SK-N-SH (cell line): ENCODE results near the gene MAD2L2. TPM values are rescaled to one million over a fixed set of nuclear protein-coding genes. Genes with fewer than 3 reads are reported as not detected.
A peak's percentile ranks its signal among the peaks of the same experiment; 100 is the strongest.

Experiments used
- CTCF ChIA-PET: fragments of 300-600, 350-600 bp; formaldehyde crosslinking; extraction: SDS; loops from one replicate; lab custom pipeline; 2021; lab: Yijun Ruan, JAX
- POLR2A ChIA-PET: fragments of 350-600 bp; sonication (Branson Sonifier 250); formaldehyde crosslinking; extraction: SDS; loops from one replicate; lab custom pipeline; 2020; ENCODE audit warnings: antibody characterized with exemption, inconsistent platforms; lab: Yijun Ruan, JAX
- DNase-seq: peaks from one replicate; pipeline ENCODE4 v3.0.0; 2012
- H2AFZ ChIP-seq: fragments of 200-600 bp; sonication (generic); 2 replicates; pipeline ENCODE4 v1.8.1; 2016; ENCODE audit warnings: antibody characterized with exemption, mild to moderate bottlenecking, low read depth
- H3F3A ChIP-seq: fragments of 200-600 bp; sonication (generic); replicated peaks from 2 replicates; pipeline ENCODE3; 2016; ENCODE audit warnings: antibody characterized with exemption, mild to moderate bottlenecking; ENCODE audit not compliant: insufficient read depth
- H3K27ac ChIP-seq, 2 experiments: fragments of 200-500 bp in 1 of 2; fragments of 200-600 bp in 1 of 2; sonication (Bioruptor generic) in 1 of 2; sonication (generic), shearing (Covaris generic) in 1 of 2; 2 replicates each; pipeline versions ENCODE4 v1.5.1 to v1.6.1; 2014 to 2016; ENCODE audit warnings: low read depth in 2 of 2, inconsistent platforms in 1 of 2, low read length in 1 of 2, mild to moderate bottlenecking in 1 of 2, mixed read lengths in 1 of 2
- H3K27me3 ChIP-seq: fragments of 200-600 bp; sonication (generic), shearing (Covaris generic); 2 replicates; pipeline ENCODE4 v1.6.1; 2016; ENCODE audit warnings: mixed run types; ENCODE audit not compliant: insufficient read depth
- H3K36me3 ChIP-seq, 2 experiments: fragments of 200-500 bp in 1 of 2; fragments of 200-600 bp in 1 of 2; sonication (Bioruptor generic) in 1 of 2; sonication (generic) in 1 of 2; replicated peaks in 1 of 2; 2 replicates each; pipeline versions ENCODE3 to v1.5.1; 2014 to 2016; ENCODE audit warnings: low read length in 1 of 2, mild to moderate bottlenecking in 1 of 2; ENCODE audit not compliant: insufficient read depth in 2 of 2, control insufficient read depth in 1 of 2
- H3K4me1 ChIP-seq, 2 experiments: fragments of 200-500 bp in 1 of 2; fragments of 200-600 bp in 1 of 2; sonication (Bioruptor generic) in 1 of 2; sonication (generic), shearing (Covaris generic) in 1 of 2; 2 replicates each; pipeline versions ENCODE4 v1.5.1 to v1.6.1; 2014 to 2016; ENCODE audit warnings: low read depth in 1 of 2, low read length in 1 of 2, mixed run types in 1 of 2; ENCODE audit not compliant: insufficient read depth in 2 of 2, control insufficient read depth in 1 of 2
- H3K4me2 ChIP-seq: fragments of 200-600 bp; sonication (generic), shearing (Covaris generic); 2 replicates; pipeline ENCODE4 v1.6.1; 2017; ENCODE audit warnings: mixed run types
- H3K4me3 ChIP-seq, 2 experiments: fragments of 200-500 bp in 1 of 2; fragments of 200-600 bp in 1 of 2; sonication (Bioruptor generic) in 1 of 2; sonication (generic), shearing (Covaris generic) in 1 of 2; 2 replicates each; pipeline versions ENCODE4 v1.5.1 to v1.8.1; 2014 to 2016; ENCODE audit warnings: low read depth in 2 of 2, inconsistent platforms in 1 of 2, low read length in 1 of 2, mild to moderate bottlenecking in 1 of 2, mixed read lengths in 1 of 2, moderate library complexity in 1 of 2
- H3K79me2 ChIP-seq: fragments of 200-600 bp; sonication (generic); 2 replicates; pipeline ENCODE4 v1.8.1; 2017; ENCODE audit warnings: mild to moderate bottlenecking; ENCODE audit not compliant: insufficient read depth
- H3K9ac ChIP-seq: fragments of 200-600 bp; sonication (generic); 2 replicates; pipeline ENCODE4 v1.6.1; 2017; ENCODE audit warnings: mixed run types
- H3K9me2 ChIP-seq: fragments of 200-600 bp; sonication (generic); 2 replicates; pipeline ENCODE4 v1.6.1; 2017; ENCODE audit warnings: mixed run types
- H3K9me3 ChIP-seq: fragments of 200-600 bp; sonication (generic); 2 replicates; pipeline ENCODE4 v1.6.1; 2017; ENCODE audit warnings: mixed run types, mild to moderate bottlenecking, moderate library complexity
- H4K20me1 ChIP-seq: fragments of 200-600 bp; sonication (generic); 2 replicates; pipeline ENCODE4 v1.6.1; 2017; ENCODE audit warnings: mild to moderate bottlenecking, mixed run types; ENCODE audit not compliant: insufficient read depth
- CHD2 ChIP-seq: fragments of 150-350 bp; IDR thresholded peaks from 2 replicates; pipeline ENCODE4 v1.6.1; 2018; ENCODE audit warnings: low read length; ENCODE audit not compliant: partially characterized antibody
- CTCF ChIP-seq: fragments of 200-600 bp; sonication (generic); IDR thresholded peaks from 2 replicates; pipeline ENCODE4 v1.6.1; 2017; ENCODE audit warnings: antibody characterized with exemption, mild to moderate bottlenecking, moderate library complexity
- ELF1 ChIP-seq: IDR thresholded peaks from 2 replicates; pipeline ENCODE4 v1.4.0; 2012
- EP300 ChIP-seq, 2 experiments: IDR thresholded peaks; 2 replicates each; pipeline versions ENCODE4 v1.4.0 to v1.6.1; 2012; ENCODE audit warnings: borderline replicate concordance in 1 of 2, low read depth in 1 of 2, low read length in 1 of 2
- EZH2phosphoT487 ChIP-seq: fragments of 200-600 bp; sonication (generic); IDR thresholded peaks from 2 replicates; pipeline ENCODE4 v1.6.1; 2017; ENCODE audit warnings: low read depth, mixed run types, mild to moderate bottlenecking, antibody characterized with exemption, moderate library complexity, borderline replicate concordance
- FOXM1 ChIP-seq: IDR thresholded peaks from 2 replicates; pipeline ENCODE4 v1.4.0; 2012; ENCODE audit warnings: low read depth, mild to moderate bottlenecking
- GABPA ChIP-seq: IDR thresholded peaks from 2 replicates; pipeline ENCODE4 v1.4.0; 2012; ENCODE audit warnings: low read depth, mild to moderate bottlenecking
- GATA2 ChIP-seq: sonication (generic); formaldehyde crosslinking; IDR thresholded peaks from 2 replicates; pipeline ENCODE4 v1.5.0; 2020; ENCODE audit warnings: mild to moderate bottlenecking, missing genetic modification reagents
- JUND ChIP-seq: IDR thresholded peaks from 2 replicates; pipeline ENCODE4 v1.4.0; 2012
- MXI1 ChIP-seq: IDR thresholded peaks from 2 replicates; pipeline ENCODE4 v1.6.1; 2012; ENCODE audit warnings: mild to moderate bottlenecking, low read depth, low read length, improper control_type of control experiment
- NFIC ChIP-seq: IDR thresholded peaks from 2 replicates; pipeline ENCODE4 v1.4.0; 2012; ENCODE audit warnings: borderline replicate concordance
- NRF1 ChIP-seq: IDR thresholded peaks from 2 replicates; pipeline ENCODE4 v1.6.1; 2012; ENCODE audit warnings: low read depth, mild to moderate bottlenecking, low read length
- PBX3 ChIP-seq: IDR thresholded peaks from 2 replicates; pipeline ENCODE4; 2012
- POLR2AphosphoS5 ChIP-seq: IDR thresholded peaks from 2 replicates; pipeline ENCODE4 v1.6.1; 2012; ENCODE audit warnings: low read depth, low read length
- RAD21 ChIP-seq: IDR thresholded peaks from 2 replicates; pipeline ENCODE4 v1.6.1; 2012; ENCODE audit warnings: mild to moderate bottlenecking, low read length
- RCOR1 ChIP-seq: fragments of 150-350 bp; IDR thresholded peaks from 2 replicates; pipeline ENCODE4 v1.6.1; 2017; ENCODE audit warnings: antibody characterized with exemption, low read length
- RFX5 ChIP-seq: IDR thresholded peaks from 2 replicates; pipeline ENCODE4 v1.6.1; 2012; ENCODE audit warnings: mild to moderate bottlenecking, improper control_type of control experiment, low read length
- RXRA ChIP-seq: IDR thresholded peaks from 2 replicates; pipeline ENCODE4 v1.4.0; 2012; ENCODE audit warnings: low read depth, mild to moderate bottlenecking, borderline replicate concordance
- SMC3 ChIP-seq: IDR thresholded peaks from 2 replicates; pipeline ENCODE4 v1.6.1; 2012; ENCODE audit warnings: low read depth, low read length, improper control_type of control experiment
- TEAD4 ChIP-seq: IDR thresholded peaks from 2 replicates; pipeline ENCODE4 v1.4.0; 2012; ENCODE audit warnings: mild to moderate bottlenecking, borderline replicate concordance; ENCODE audit not compliant: insufficient read depth
- USF2 ChIP-seq: fragments of 150-350 bp; IDR thresholded peaks from 2 replicates; pipeline ENCODE4 v1.6.1; 2017; ENCODE audit warnings: antibody characterized with exemption, low read length, low read depth, borderline replicate concordance
- YY1 ChIP-seq: IDR thresholded peaks from 2 replicates; pipeline ENCODE4 v1.4.0; 2012; ENCODE audit warnings: low read depth, mild to moderate bottlenecking
- ZBTB33 ChIP-seq: IDR thresholded peaks from 2 replicates; pipeline ENCODE4 v1.4.0; 2012; ENCODE audit warnings: low read depth, borderline replicate concordance
- WGBS: methylation state at CpG from one replicate; pipeline ENCODE4 v1.1.6; 2017; ENCODE audit warnings: low lambda C conversion rate; 5-methylcytosine and 5-hydroxymethylcytosine counted together
- polyA plus RNA-seq, 3 experiments: library from polyadenylated mRNA; depleted of rRNA; stranded (reverse); fragments of >200 nt; gene quantifications; 2 replicates each; pipeline ENCODE4 v1.2.3, GENCODE V29; 2012

MAD2L2 gene
- polyA plus RNA-seq, 1 of the 3 experiments (the other 2 are of a cell fraction) = 94.0 TPM

GRCh38 chr1:11681071-11681771 lies at the start of gene MAD2L2 (continued):
- TF ChIP-seq RFX5 (no peak), GATA2 (CRISPR knock-in tag) (no peak), ZBTB33 (no peak), POLR2AphosphoS5 (0 out of 2 replicates have a peak, but pooled peaks have one; percentile 20), RAD21 (no peak), EZH2phosphoT487 (no peak), RCOR1 (peak; percentile 25; the same call in 1 of the 2 replicates), EP300 (IDR thresholded peaks at IDR 0.05; ENCODE audit: borderline replicate concordance in 1 of 2, low read depth in 1 of 2, low read length in 1 of 2) (no peak), NFIC (no peak), SMC3 (no peak)
- TF ChIP-seq, all 33 proteins: peak for 6

GRCh38 chr1:11730429-11730891 lies 49.5 kb upstream of the MAD2L2 start:
- Histone ChIP-seq H3K9me3 (no peaks in the 10 kb centered on the region), H3K4me2 (no peak overlapping the region), H3K79me2 (no peaks in the 10 kb centered on the region), H3F3A (peaks cover 5% of the 10 kb centered on the region), H3K4me1 (no peaks in the 10 kb centered on the region), H3K4me3 (no peak overlapping the region), H3K36me3 (no peaks in the 10 kb centered on the region), H3K27ac (no peak overlapping the region), H3K27me3 (no peaks in the 10 kb centered on the region), H4K20me1 (no peaks in the 10 kb centered on the region), H3K9me2 (no peaks in the 10 kb centered on the region), H2AFZ (no peak overlapping the region), H3K9ac (no peak overlapping the region)
- DNase-seq = no peak
- CTCF ChIA-PET = interaction anchor here (1.3 to 2.1 kb wide), 4 partner anchors 10 to 85 kb away, joined by 3 to 6 read pairs (median 6); partner anchors contain the start of gene FBXO6
- POLR2A ChIA-PET = interaction anchor here (1.2 kb wide), 1 partner anchor 67 kb away, joined by 3 read pairs; the partner anchor contains the start of gene FBXO6
- 78% methylated on average over 5 of the region's 5 CpGs for WGBS
- no peak for TF ChIP-seq CTCF
- TF ChIP-seq RFX5 = no peak
- TF ChIP-seq USF2 = no peak
- TF ChIP-seq GABPA = no peak
- no peak for TF ChIP-seq NRF1
- no peak for TF ChIP-seq ELF1
- no peak for TF ChIP-seq NFIC
- no peak for TF ChIP-seq JUND
- TF ChIP-seq RXRA = no peak
- TF ChIP-seq PBX3 = no peak
- TF ChIP-seq RCOR1 = no peak
- no peak for TF ChIP-seq FOXM1
- TF ChIP-seq YY1 = no peak
- no peak for TF ChIP-seq TEAD4
- TF ChIP-seq CHD2 = no peak
- TF ChIP-seq MXI1 = no peak
